ENCODE measurements around the gene KRTAP4-5. TPM values are rescaled to one million over a fixed set of nuclear protein-coding genes. Genes with fewer than 3 reads are reported as not detected.
"Not testable (repeated sequence)": the region's sequence is repeated elsewhere in the genome, so short reads cannot be mapped to it uniquely, and the experiment has no call there.

Gene KRTAP4-5
- total RNA-seq, 1 experiment from 2014 or later: not detected

DNA sequence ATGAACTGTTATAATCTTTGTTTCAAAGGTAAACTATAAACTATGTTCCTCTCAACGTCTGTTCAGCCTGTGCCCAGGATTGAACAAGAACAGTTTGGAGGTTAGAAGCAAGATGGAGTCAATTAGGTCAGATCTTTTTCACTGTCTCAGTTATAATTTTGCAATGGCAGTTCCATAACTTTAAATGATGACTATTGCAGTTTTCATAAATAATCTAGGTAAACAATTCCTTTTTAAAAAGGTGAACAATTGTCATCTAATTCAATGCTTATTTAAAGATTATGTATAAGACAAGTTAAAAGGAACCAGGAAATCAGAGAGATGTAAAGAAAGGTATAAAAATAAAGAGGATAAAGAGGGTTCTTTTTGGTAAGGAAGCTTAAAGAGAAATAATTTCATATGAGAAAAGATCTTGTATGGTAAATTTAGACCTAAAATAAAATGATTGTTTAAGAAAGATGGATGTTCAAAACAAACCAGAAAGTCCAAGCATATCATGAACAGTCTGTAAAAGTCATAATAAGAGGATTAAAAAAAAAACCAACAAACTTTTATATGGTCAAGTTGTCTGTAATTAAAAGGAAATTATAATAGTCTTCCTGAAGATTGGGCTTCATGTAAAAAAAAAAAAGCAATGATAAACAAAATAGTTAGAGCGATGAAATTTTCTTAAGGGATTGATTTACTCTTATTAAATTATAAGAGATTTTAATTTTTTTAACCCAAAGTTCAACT, 38.3 kb downstream of the KRTAP4-5 start:
- no peak overlapping the region for H3K4me2 ChIP-seq (ENCODE audit: low read depth, low read length, poor library complexity, severe bottlenecking)
- H3K4me3 ChIP-seq (ENCODE audit: low read length): no peak overlapping the region
- DNase-seq: no peak
- peaks cover 3% of the 10 kb centered on the region; the same call in 1 of the 2 replicates for H3K9me3 ChIP-seq (ENCODE audit: low read length)
- no peaks in the 10 kb centered on the region for H3K27me3 ChIP-seq (ENCODE audit: low read length)
- no peak overlapping the region for H3K27ac ChIP-seq (ENCODE audit: low read length)
- no peaks in the 10 kb centered on the region for H3K36me3 ChIP-seq (ENCODE audit: insufficient read depth, low read length)
- H3K4me1 ChIP-seq (ENCODE audit: low read length): no peaks in the 10 kb centered on the region; the same call in 1 of the 2 replicates
- no peaks in the 10 kb centered on the region for H4K20me1 ChIP-seq (ENCODE audit: insufficient read depth, low read depth, low read length)
- no peak overlapping the region for H3K9ac ChIP-seq (ENCODE audit: low read length)
- no peak overlapping the region for H2AFZ ChIP-seq (ENCODE audit: low read length)
- H3K79me2 ChIP-seq (ENCODE audit: low read length): no peaks in the 10 kb centered on the region
- no peaks in the 10 kb centered on the region for H3K9me2 ChIP-seq (replicated peaks; ENCODE audit: insufficient read depth, low read length)

GRCh38 chr17:41108728-41109386, 40.8 kb downstream of the KRTAP4-5 start:
- H3K4me3 ChIP-seq (ENCODE audit: low read length); H3K36me3 ChIP-seq (ENCODE audit: insufficient read depth, low read length); H3K9ac ChIP-seq (ENCODE audit: low read length); H2AFZ ChIP-seq (ENCODE audit: low read length); H3K27me3 ChIP-seq (ENCODE audit: low read length); H3K27ac ChIP-seq (ENCODE audit: low read length); H3K4me2 ChIP-seq (ENCODE audit: low read depth, low read length, poor library complexity, severe bottlenecking); DNase-seq; H3K4me1 ChIP-seq (ENCODE audit: low read length); H3K9me3 ChIP-seq (ENCODE audit: low read length); H4K20me1 ChIP-seq (ENCODE audit: insufficient read depth, low read depth, low read length); H3K79me2 ChIP-seq (ENCODE audit: low read length); H3K9me2 ChIP-seq (replicated peaks; ENCODE audit: insufficient read depth, low read length): not testable (repeated sequence)

- no peaks in the 10 kb centered on the region for H3K9me2 ChIP-seq (replicated peaks; ENCODE audit: insufficient read depth, low read length)
- no peaks in the 10 kb centered on the region for H3K27me3 ChIP-seq (ENCODE audit: low read length)
- H3K79me2 ChIP-seq (ENCODE audit: low read length): no peaks in the 10 kb centered on the region
- H3K9ac ChIP-seq (ENCODE audit: low read length): no peak overlapping the region
- no peak for DNase-seq
- H3K36me3 ChIP-seq (ENCODE audit: insufficient read depth, low read length): no peaks in the 10 kb centered on the region
- no peak overlapping the region for H2AFZ ChIP-seq (ENCODE audit: low read length)
- no peak overlapping the region for H3K4me2 ChIP-seq (ENCODE audit: low read depth, low read length, poor library complexity, severe bottlenecking)
- no peaks in the 10 kb centered on the region for H4K20me1 ChIP-seq (ENCODE audit: insufficient read depth, low read depth, low read length)
- peaks cover 3% of the 10 kb centered on the region; the same call in 1 of the 2 replicates for H3K9me3 ChIP-seq (ENCODE audit: low read length)
- no peak overlapping the region for H3K27ac ChIP-seq (ENCODE audit: low read length)
- no peak overlapping the region for H3K4me3 ChIP-seq (ENCODE audit: low read length)
- no peaks in the 10 kb centered on the region for H3K4me1 ChIP-seq (ENCODE audit: low read length)
These were observed 41.6 kb downstream of the KRTAP4-5 start for GRCh38 chr17:41107941-41108450.

DNA sequence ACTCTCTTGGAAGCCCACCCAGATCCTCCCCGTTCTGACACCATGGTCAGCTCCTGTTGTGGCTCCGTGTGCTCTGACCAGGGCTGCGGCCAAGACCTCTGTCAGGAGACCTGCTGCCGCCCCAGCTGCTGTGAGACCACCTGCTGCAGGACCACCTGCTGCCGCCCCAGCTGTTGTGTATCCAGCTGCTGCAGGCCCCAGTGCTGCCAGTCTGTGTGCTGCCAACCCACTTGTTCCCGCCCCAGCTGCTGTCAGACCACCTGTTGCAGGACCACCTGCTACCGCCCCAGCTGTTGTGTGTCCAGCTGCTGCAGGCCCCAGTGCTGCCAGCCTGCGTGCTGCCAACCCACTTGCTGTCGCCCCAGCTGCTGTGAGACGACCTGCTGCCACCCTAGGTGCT, 44.3 kb downstream of the KRTAP4-5 start, which contains the start of gene KRTAP4-9:
Gene KRTAP4-9 (plus strand): TSS at position 43 of the 400 bp plus-strand sequence. CDS start 0 bp downstream, at position 43.
- not testable (repeated sequence) for DNase-seq; H3K9me2 ChIP-seq (replicated peaks; ENCODE audit: insufficient read depth, low read length); H3K4me2 ChIP-seq (ENCODE audit: low read depth, low read length, poor library complexity, severe bottlenecking); H3K27me3 ChIP-seq (ENCODE audit: low read length); H3K9ac ChIP-seq (ENCODE audit: low read length); H4K20me1 ChIP-seq (ENCODE audit: insufficient read depth, low read depth, low read length); H3K9me3 ChIP-seq (ENCODE audit: low read length); H3K79me2 ChIP-seq (ENCODE audit: low read length); H3K4me1 ChIP-seq (ENCODE audit: low read length); H2AFZ ChIP-seq (ENCODE audit: low read length); H3K36me3 ChIP-seq (ENCODE audit: insufficient read depth, low read length); H3K4me3 ChIP-seq (ENCODE audit: low read length); H3K27ac ChIP-seq (ENCODE audit: low read length)

- not testable (repeated sequence) for H3K79me2 ChIP-seq (ENCODE audit: low read length); H3K4me1 ChIP-seq (ENCODE audit: low read length); H3K27me3 ChIP-seq (ENCODE audit: low read length); H3K9me3 ChIP-seq (ENCODE audit: low read length); H3K4me2 ChIP-seq (ENCODE audit: low read depth, low read length, poor library complexity, severe bottlenecking); DNase-seq; H3K9me2 ChIP-seq (replicated peaks; ENCODE audit: insufficient read depth, low read length); H3K36me3 ChIP-seq (ENCODE audit: insufficient read depth, low read length); H3K27ac ChIP-seq (ENCODE audit: low read length); H2AFZ ChIP-seq (ENCODE audit: low read length); H4K20me1 ChIP-seq (ENCODE audit: insufficient read depth, low read depth, low read length); H3K9ac ChIP-seq (ENCODE audit: low read length); H3K4me3 ChIP-seq (ENCODE audit: low read length)
These were observed 45.1 kb downstream of the KRTAP4-5 start for GRCh38 chr17:41104386-41105038.

- H3K36me3 ChIP-seq (ENCODE audit: insufficient read depth, low read length): no peaks in the 10 kb centered on the region
- no peak overlapping the region for H3K9ac ChIP-seq (ENCODE audit: low read length)
- no peak for DNase-seq
- no peak overlapping the region for H3K27ac ChIP-seq (ENCODE audit: low read length)
- H3K4me3 ChIP-seq (ENCODE audit: low read length): no peak overlapping the region
- no peaks in the 10 kb centered on the region for H3K79me2 ChIP-seq (ENCODE audit: low read length)
- no peaks in the 10 kb centered on the region for H3K27me3 ChIP-seq (ENCODE audit: low read length)
- no peaks in the 10 kb centered on the region for H3K9me3 ChIP-seq (ENCODE audit: low read length)
- no peaks in the 10 kb centered on the region for H3K9me2 ChIP-seq (replicated peaks; ENCODE audit: insufficient read depth, low read length)
- H3K4me1 ChIP-seq (ENCODE audit: low read length): no peaks in the 10 kb centered on the region
- H2AFZ ChIP-seq (ENCODE audit: low read length): no peak overlapping the region
- no peaks in the 10 kb centered on the region for H4K20me1 ChIP-seq (ENCODE audit: insufficient read depth, low read depth, low read length)
- no peak overlapping the region for H3K4me2 ChIP-seq (ENCODE audit: low read depth, low read length, poor library complexity, severe bottlenecking)
These were observed 45.7 kb downstream of the KRTAP4-5 start for GRCh38 chr17:41103896-41104295.

- Histone ChIP-seq H3K27me3 (ENCODE audit: low read length) (no peaks in the 10 kb centered on the region), H3K9me2 (replicated peaks; ENCODE audit: insufficient read depth, low read length) (no peaks in the 10 kb centered on the region), H3K79me2 (ENCODE audit: low read length) (no peaks in the 10 kb centered on the region), H3K4me3 (ENCODE audit: low read length) (no peak within 1 kb of the TSS), H3K4me2 (ENCODE audit: low read depth, low read length, poor library complexity, severe bottlenecking) (no peak within 1 kb of the TSS), H4K20me1 (ENCODE audit: insufficient read depth, low read depth, low read length) (no peaks in the 10 kb centered on the region), H2AFZ (ENCODE audit: low read length) (no peak within 1 kb of the TSS), H3K27ac (ENCODE audit: low read length) (no peak within 1 kb of the TSS), H3K9me3 (ENCODE audit: low read length) (no peaks in the 10 kb centered on the region), H3K4me1 (ENCODE audit: low read length) (no peaks in the 10 kb centered on the region), H3K9ac (ENCODE audit: low read length) (no peak within 1 kb of the TSS), H3K36me3 (ENCODE audit: insufficient read depth, low read length) (no peaks in the 10 kb centered on the region)
- no peak for DNase-seq
These were observed 47.9 kb downstream of the KRTAP4-5 start, which contains the start of gene KRTAP4-16 for GRCh38 chr17:41101586-41102259. Gene KRTAP4-16, minus strand, starts transcription at chr17:41102209. Its CDS starts 0 bp downstream, at chr17:41102209.

All from Karpas-422 (cell line).